H1 (cell line): ENCODE results near the gene CRTAC1. TPM values are rescaled to one million over a fixed set of nuclear protein-coding genes. Genes with fewer than 3 reads are reported as not detected.

Experiments used
- CTCF ChIA-PET: fragments of 300-600 bp; sonication (Branson Sonifier 250); formaldehyde crosslinking; loops from one replicate; lab custom pipeline; 2021; ENCODE audit not compliant: partially characterized antibody; lab: Charles Lee
- POLR2A ChIA-PET: fragments of 300-600 bp; sonication (Branson Sonifier 250); formaldehyde crosslinking; loops from one replicate; lab custom pipeline; 2021; ENCODE audit warnings: inconsistent platforms; ENCODE audit not compliant: partially characterized antibody; lab: Charles Lee
- DNase-seq, 2 experiments: peaks; one replicate each; pipeline versions ENCODE4 v3.0.0 to v3.0.0-alpha.2; 2010 to 2022; ENCODE audit warnings: low spot score in 2 of 2, low read depth in 1 of 2, mixed read lengths in 1 of 2
- FAIRE-seq: peaks from 2 replicates; lab custom pipeline; 2011; peaks lifted over from hg19 to GRCh38; lab: Jason Lieb, UNC
- H2AFZ ChIP-seq: 2 replicates; pipeline ENCODE4 v1.8.1; 2012; ENCODE audit warnings: low read length, inconsistent platforms
- H2AK5ac ChIP-seq: 2 replicates; pipeline ENCODE4 v1.6.1; 2013; ENCODE audit warnings: low read depth, low read length
- H2BK120ac ChIP-seq: replicated peaks from 2 replicates; pipeline ENCODE3; 2013; ENCODE audit warnings: low read depth, low read length, inconsistent platforms
- H2BK12ac ChIP-seq: 2 replicates; pipeline ENCODE4 v1.6.1; 2013; ENCODE audit warnings: low read depth, low read length
- H2BK15ac ChIP-seq: 2 replicates; pipeline ENCODE4 v1.6.1; 2013; ENCODE audit warnings: low read length
- H2BK20ac ChIP-seq: 2 replicates; pipeline ENCODE4 v1.6.1; 2013; ENCODE audit warnings: low read length
- H2BK5ac ChIP-seq: 2 replicates; pipeline ENCODE4 v1.6.1; 2013; ENCODE audit warnings: low read depth, low read length
- H3K14ac ChIP-seq: 2 replicates; pipeline ENCODE4 v1.6.1; 2013; ENCODE audit warnings: inconsistent platforms; ENCODE audit not compliant: insufficient read length
- H3K18ac ChIP-seq: 2 replicates; pipeline ENCODE4 v1.6.1; 2013; ENCODE audit warnings: low read length; ENCODE audit errors: extremely low read depth
- H3K23ac ChIP-seq: 2 replicates; pipeline ENCODE4 v1.6.1; 2013; ENCODE audit warnings: inconsistent platforms; ENCODE audit not compliant: insufficient read length
- H3K23me2 ChIP-seq: 2 replicates; pipeline ENCODE4 v1.6.1; 2013; ENCODE audit warnings: low read depth, low read length
- H3K27ac ChIP-seq: 2 replicates; pipeline ENCODE4 v1.6.1; 2011; ENCODE audit warnings: low read depth, low read length, inconsistent platforms
- H3K27me3 ChIP-seq, 4 experiments: replicated peaks in 1 of 4; 1 replicate in 1 of 4; 2 replicates in 3 of 4; pipeline versions ENCODE4 v1.6.1 to v1.8.1; 2011 to 2013; ENCODE audit warnings: low read length in 3 of 4, mild to moderate bottlenecking in 3 of 4, inconsistent platforms in 2 of 4, mixed read lengths in 2 of 4, moderate library complexity in 1 of 4; ENCODE audit not compliant: control insufficient read depth in 3 of 4, insufficient read depth in 3 of 4; ENCODE audit errors: extremely low read depth in 1 of 4
- H3K36me3 ChIP-seq, 4 experiments: 2 replicates each; pipeline versions ENCODE4 v1.6.1 to v1.8.1; 2011 to 2013; ENCODE audit warnings: mild to moderate bottlenecking in 4 of 4, low read length in 3 of 4, moderate library complexity in 2 of 4, control low read depth in 1 of 4, inconsistent platforms in 1 of 4; ENCODE audit not compliant: insufficient read depth in 4 of 4, control insufficient read depth in 2 of 4
- H3K4ac ChIP-seq: replicated peaks from 2 replicates; pipeline ENCODE3; 2013; ENCODE audit warnings: low read length, low read depth, mixed read lengths, inconsistent platforms; ENCODE audit not compliant: insufficient read length
- H3K4me1 ChIP-seq, 4 experiments: replicated peaks in 1 of 4; 1 replicate in 1 of 4; 2 replicates in 3 of 4; pipeline versions ENCODE4 v1.6.1 to v1.8.1; 2011 to 2013; ENCODE audit warnings: low read length in 3 of 4, inconsistent platforms in 2 of 4, mixed read lengths in 1 of 4; ENCODE audit not compliant: insufficient read depth in 4 of 4, control insufficient read depth in 3 of 4
- H3K4me2 ChIP-seq, 2 experiments: 2 replicates each; pipeline versions ENCODE4 v1.6.1 to v1.8.1; 2011 to 2013; ENCODE audit warnings: low read depth in 2 of 2, low read length in 2 of 2, control low read depth in 1 of 2, inconsistent platforms in 1 of 2, mild to moderate bottlenecking in 1 of 2; ENCODE audit not compliant: insufficient read depth in 1 of 2
- H3K4me3 ChIP-seq, 4 experiments: fragments of 200-600, 300-600 bp in 1 of 4; sonication (generic), shearing (Covaris generic), sonication (Bioruptor Twin) in 1 of 4; 2 replicates each; pipeline versions ENCODE4 v1.5.1 to v1.8.1; 2011 to 2016; ENCODE audit warnings: low read length in 4 of 4, low read depth in 3 of 4, control low read depth in 2 of 4, inconsistent platforms in 2 of 4, mild to moderate bottlenecking in 2 of 4, mixed read lengths in 1 of 4, moderate library complexity in 1 of 4; ENCODE audit not compliant: insufficient read depth in 2 of 4; ENCODE audit errors: extremely low read depth in 1 of 4
- H3K56ac ChIP-seq: replicated peaks from 2 replicates; pipeline ENCODE3; 2013; ENCODE audit warnings: low read depth, mild to moderate bottlenecking, mixed read lengths, low read length, inconsistent platforms; ENCODE audit not compliant: insufficient read length
- H3K79me1 ChIP-seq: 2 replicates; pipeline ENCODE4 v1.6.1; 2013; ENCODE audit warnings: low read depth, low read length, control low read depth
- H3K79me2 ChIP-seq, 2 experiments: 2 replicates each; pipeline versions ENCODE4 v1.6.1 to v1.8.1; 2012 to 2013; ENCODE audit warnings: low read length in 2 of 2, mild to moderate bottlenecking in 2 of 2, inconsistent platforms in 1 of 2; ENCODE audit not compliant: insufficient read depth in 2 of 2, control insufficient read depth in 1 of 2
- H3K9ac ChIP-seq, 4 experiments: replicated peaks in 1 of 4; 1 replicate in 1 of 4; 2 replicates in 3 of 4; pipeline versions ENCODE4 v1.6.1 to v1.8.1; 2011 to 2013; ENCODE audit warnings: low read depth in 3 of 4, low read length in 3 of 4, control low read depth in 2 of 4, mild to moderate bottlenecking in 2 of 4, moderate library complexity in 2 of 4, inconsistent platforms in 1 of 4; ENCODE audit errors: extremely low read depth in 1 of 4
- H3K9me3 ChIP-seq, 2 experiments: 2 replicates each; pipeline versions ENCODE4 v1.6.1 to v1.8.1; 2012 to 2013; ENCODE audit warnings: mild to moderate bottlenecking in 2 of 2, moderate library complexity in 2 of 2, control low read depth in 1 of 2, inconsistent platforms in 1 of 2, low read depth in 1 of 2, low read length in 1 of 2, mixed read lengths in 1 of 2; ENCODE audit not compliant: insufficient read depth in 2 of 2
- H4K20me1 ChIP-seq, 2 experiments: replicated peaks in 1 of 2; 2 replicates each; pipeline versions ENCODE3 to v1.8.1; 2011 to 2013; ENCODE audit warnings: inconsistent platforms in 2 of 2, low read length in 2 of 2, mild to moderate bottlenecking in 1 of 2; ENCODE audit not compliant: insufficient read depth in 2 of 2, control insufficient read depth in 1 of 2
- H4K5ac ChIP-seq: 2 replicates; pipeline ENCODE4 v1.6.1; 2013; ENCODE audit warnings: low read length, low read depth, mixed read lengths, inconsistent platforms; ENCODE audit not compliant: insufficient read length
- H4K8ac ChIP-seq: 2 replicates; pipeline ENCODE4 v1.8.0; 2013; ENCODE audit warnings: mild to moderate bottlenecking, moderate library complexity, low read length, inconsistent platforms; ENCODE audit not compliant: insufficient read depth; ENCODE audit errors: extremely low read depth
- H4K91ac ChIP-seq: replicated peaks from 2 replicates; pipeline ENCODE3; 2013; ENCODE audit warnings: low read length, mixed read lengths, inconsistent platforms; ENCODE audit not compliant: insufficient read length
- CBX5 ChIP-seq: fragments of 300-800, 300-1000 bp; sonication (generic); IDR thresholded peaks from 2 replicates; pipeline ENCODE4 v1.7.1; 2016; ENCODE audit warnings: antibody characterized with exemption, low read length, low read depth
- CHD2 ChIP-seq: IDR thresholded peaks from 2 replicates; pipeline ENCODE4 v1.6.1; 2012; ENCODE audit warnings: low read length, improper control_type of control experiment
- CREB1 ChIP-seq: IDR thresholded peaks from 2 replicates; pipeline ENCODE4 v1.6.1; 2012; ENCODE audit warnings: inconsistent platforms
- GTF2F1 ChIP-seq: IDR thresholded peaks from 2 replicates; pipeline ENCODE4 v1.6.1; 2012; ENCODE audit warnings: low read depth, low read length, improper control_type of control experiment, borderline replicate concordance
- MAFK ChIP-seq: IDR thresholded peaks from 2 replicates; pipeline ENCODE4 v1.6.1; 2012; ENCODE audit warnings: low read depth, mild to moderate bottlenecking, improper control_type of control experiment, low read length
- SIX5 ChIP-seq: IDR thresholded peaks from 2 replicates; pipeline ENCODE4 v1.6.1; 2011; ENCODE audit warnings: mild to moderate bottlenecking, low read depth, low read length
- USF2 ChIP-seq: IDR thresholded peaks from 2 replicates; pipeline ENCODE4 v1.6.1; 2011; ENCODE audit warnings: low read length, improper control_type of control experiment
- YY1 ChIP-seq: IDR thresholded peaks from 2 replicates; pipeline ENCODE4 v1.6.1; 2011; ENCODE audit warnings: low read depth, mild to moderate bottlenecking, low read length
- WGBS, 2 experiments: shearing (Covaris generic) in 1 of 2; methylation state at CpG; one replicate each; pipeline versions ENCODE4 v1.1.6 to v1.1.7; 2013 to 2015; ENCODE audit warnings: low lambda C conversion rate in 2 of 2, mixed read lengths in 2 of 2, inconsistent platforms in 1 of 2, low coverage in 1 of 2, missing lambda C conversion rate in 1 of 2; ENCODE audit not compliant: insufficient replicate concordance in 2 of 2, insufficient coverage in 1 of 2, insufficient read length in 1 of 2; ENCODE audit errors: extremely low coverage in 1 of 2, missing lambda C conversion rate in 1 of 2; 5-methylcytosine and 5-hydroxymethylcytosine counted together
- polyA plus RNA-seq, 7 experiments: library from polyadenylated mRNA; depleted of rRNA in 3 of 7; stranded (reverse) in 5 of 7; unstranded in 2 of 7; fragments of >200 nt in 5 of 7; fragments of 200-250 nt in 2 of 7; gene quantifications; 1 replicate in 5 of 7; 2 replicates in 1 of 7; 4 replicates in 1 of 7; pipeline versions ENCODE4 v1.2.1 to v1.2.3, GENCODE V29; 2011 to 2013; ENCODE audit warnings: missing spikeins in 2 of 7, mixed read lengths in 2 of 7
- total RNA-seq: library from RNA; stranded (reverse); fragmentation: NEBNext Ultra II Directional; extraction: Animal tissue kit (Norgen Biotek cat#: 25700); gene quantifications from 2 replicates; pipeline ENCODE4 v1.2.1, GENCODE V29; 2021

CRTAC1 gene
- total and polyA plus RNA-seq, 2 of the 8 experiments (the other 6 are each of a cell fraction or from before 2014, with no cell fraction given), result 0.91 to 1.2 TPM

GRCh38 chr10:97911217-97911616 is 119.2 kb downstream of the CRTAC1 start:
- H3K9ac ChIP-seq, result no peak overlapping the region
- H4K91ac ChIP-seq, result no peak overlapping the region
- H2BK20ac ChIP-seq, result no peak overlapping the region
- no peak overlapping the region for H4K5ac ChIP-seq
- H3K4me2 ChIP-seq, result no peak overlapping the region
- H2BK12ac ChIP-seq, result no peak overlapping the region
- H3K36me3 ChIP-seq, result no peaks in the 10 kb centered on the region
- H3K4ac ChIP-seq, result no peak overlapping the region
- ChIA-PET POLR2A (interaction anchor here (1.2 kb wide), 1 partner anchor 12 kb away, joined by 3 read pairs; no protein-coding TSS in a partner anchor), CTCF (interaction anchor here (0.9 to 9.6 kb wide), 10 partner anchors 10 to 152 kb away, joined by 3 to 87 read pairs (median 4); no protein-coding TSS in a partner anchor)
- H4K8ac ChIP-seq, result no peak overlapping the region; the same call in 1 of the 2 replicates
- no peak overlapping the region for H3K14ac ChIP-seq
- no peak overlapping the region for H3K27ac ChIP-seq
- 90% methylated on average over 5 of the region's 5 CpGs; no CpG with 5 or more reads in 1 of the 2 experiments for WGBS, 2 experiments
- no peak overlapping the region for H3K23ac ChIP-seq
- H3K23me2 ChIP-seq, result no peaks in the 10 kb centered on the region
- H2BK15ac ChIP-seq, result no peak overlapping the region
- no peak overlapping the region for H3K56ac ChIP-seq
- peaks cover 0 to 6% (median 1%) of the 10 kb centered on the region in 4 experiments; a peak in 2 of 7 replicates for H3K4me1 ChIP-seq
- H3K9me3 ChIP-seq, result no peaks in the 10 kb centered on the region
- no peaks in the 10 kb centered on the region for H3K79me1 ChIP-seq
- H2AK5ac ChIP-seq, result no peak overlapping the region
- TF ChIP-seq SIX5 (no peak), USF2 (no peak), GTF2F1 (no peak), YY1 (no peak), MAFK (no peak), CBX5 (no peak), CREB1 (no peak), CHD2 (no peak)
- H2AFZ ChIP-seq, result no peak overlapping the region
- H2BK120ac ChIP-seq, result no peak overlapping the region
- no peaks in the 10 kb centered on the region for H3K79me2 ChIP-seq
- H3K27me3 ChIP-seq, result peaks cover 0 to 4% (median 1%) of the 10 kb centered on the region in 4 experiments; a peak in 4 of 7 replicates
- H2BK5ac ChIP-seq, result no peak overlapping the region
- no peak for FAIRE-seq
- H4K20me1 ChIP-seq, result no peaks in the 10 kb centered on the region
- no peak overlapping the region for H3K4me3 ChIP-seq
- no peak for DNase-seq
- no peak overlapping the region for H3K18ac ChIP-seq
